Hepatocyte (in vitro differentiated cells): ENCODE measurements around the gene HHATL.

ENCODE experiments used
- CTCF ChIP-seq: fragments of 200-600 bp; sonication (generic); IDR thresholded peaks from 2 replicates; pipeline ENCODE4 v1.5.1; 2016; ENCODE audit warnings: antibody characterized with exemption, mild to moderate bottlenecking; ENCODE audit not compliant: poor library complexity
- EZH2 ChIP-seq: fragments of 200-600 bp; sonication (generic); IDR thresholded peaks from 2 replicates; pipeline ENCODE4 v1.6.1; 2016; ENCODE audit warnings: antibody characterized with exemption, mild to moderate bottlenecking, borderline replicate concordance
- EZH2phosphoT487 ChIP-seq: fragments of 200-600 bp; sonication (generic); IDR thresholded peaks from one replicate; pipeline ENCODE4 v1.6.1; 2018; ENCODE audit warnings: antibody characterized with exemption, mild to moderate bottlenecking, low read depth, moderate library complexity; ENCODE audit not compliant: unreplicated experiment, severe bottlenecking

DNA sequence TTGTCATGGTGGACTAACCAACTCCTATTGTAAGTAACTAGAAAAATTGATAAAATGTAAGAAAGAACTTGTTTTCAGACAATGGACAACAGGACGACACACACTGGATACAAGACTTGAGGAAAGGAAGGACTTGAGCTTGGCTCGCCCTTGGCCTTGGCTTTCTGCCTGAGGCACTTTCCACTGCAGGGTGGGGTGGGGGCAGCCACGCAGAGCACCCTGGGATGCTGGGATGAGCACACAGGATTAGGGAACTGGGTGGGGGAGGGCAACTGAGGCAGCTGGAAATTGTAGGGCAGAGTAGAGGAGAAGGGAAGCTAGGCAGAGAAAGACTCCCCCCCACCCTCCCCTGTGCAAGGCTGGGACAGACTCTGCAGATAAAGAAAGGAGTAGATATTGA lies 25.5 kb upstream of the HHATL start:
- no peak for TF ChIP-seq CTCF
- TF ChIP-seq EZH2: no peak
- no peak for TF ChIP-seq EZH2phosphoT487
